Suprapubic skin (tissue), 3 donors: ENCODE results near the gene MYD88.

Source experiments
- POLR2AphosphoS5 ChIP-seq, 3 donors: sonication (generic); formaldehyde crosslinking; IDR thresholded peaks; one replicate each; pipeline ENCODE4 v1.6.1; 2017; ENCODE audit warnings: antibody characterized with exemption in 3 of 3
- TF ChIP-seq, protein P1 (sequence below), 2 donors: fragments of 200-600 bp in 1 of 2; fragments of 450-650 bp in 1 of 2; sonication (generic) in 1 of 2; IDR thresholded peaks; one replicate each; pipeline ENCODE4 v1.5.1; 2016 to 2019; ENCODE audit warnings: antibody characterized with exemption in 2 of 2, mild to moderate bottlenecking in 1 of 2, moderate library complexity in 1 of 2

DNA sequence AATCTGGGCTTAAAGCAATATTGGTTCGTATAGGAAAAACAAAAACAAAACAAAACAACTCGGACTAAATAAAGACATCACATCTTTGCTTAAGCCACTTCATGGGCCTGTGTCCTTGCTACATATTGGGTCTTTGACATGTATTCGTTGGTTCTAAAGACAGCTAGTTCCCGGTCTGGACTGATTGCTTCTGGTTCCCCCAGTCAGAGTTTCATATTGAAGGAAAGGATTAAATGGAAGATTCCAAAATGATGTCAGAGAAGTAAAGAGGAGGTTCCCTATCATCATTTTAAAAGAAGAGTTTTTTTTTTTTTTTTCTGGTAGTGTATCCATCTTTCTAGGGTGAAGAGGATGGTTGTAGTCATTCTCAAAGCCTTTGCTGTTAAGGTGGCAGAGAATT, 29.1 kb downstream of the MYD88 start:
- no peak for TF ChIP-seq POLR2AphosphoS5 (IDR thresholded peaks at IDR 0.05)
- TF ChIP-seq, protein P1, sequence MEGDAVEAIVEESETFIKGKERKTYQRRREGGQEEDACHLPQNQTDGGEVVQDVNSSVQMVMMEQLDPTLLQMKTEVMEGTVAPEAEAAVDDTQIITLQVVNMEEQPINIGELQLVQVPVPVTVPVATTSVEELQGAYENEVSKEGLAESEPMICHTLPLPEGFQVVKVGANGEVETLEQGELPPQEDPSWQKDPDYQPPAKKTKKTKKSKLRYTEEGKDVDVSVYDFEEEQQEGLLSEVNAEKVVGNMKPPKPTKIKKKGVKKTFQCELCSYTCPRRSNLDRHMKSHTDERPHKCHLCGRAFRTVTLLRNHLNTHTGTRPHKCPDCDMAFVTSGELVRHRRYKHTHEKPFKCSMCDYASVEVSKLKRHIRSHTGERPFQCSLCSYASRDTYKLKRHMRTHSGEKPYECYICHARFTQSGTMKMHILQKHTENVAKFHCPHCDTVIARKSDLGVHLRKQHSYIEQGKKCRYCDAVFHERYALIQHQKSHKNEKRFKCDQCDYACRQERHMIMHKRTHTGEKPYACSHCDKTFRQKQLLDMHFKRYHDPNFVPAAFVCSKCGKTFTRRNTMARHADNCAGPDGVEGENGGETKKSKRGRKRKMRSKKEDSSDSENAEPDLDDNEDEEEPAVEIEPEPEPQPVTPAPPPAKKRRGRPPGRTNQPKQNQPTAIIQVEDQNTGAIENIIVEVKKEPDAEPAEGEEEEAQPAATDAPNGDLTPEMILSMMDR (IDR thresholded peaks at IDR 0.05): no peak
